ENCODE results near the gene SMIM5. TPM values are rescaled to one million over a fixed set of nuclear protein-coding genes. Genes with fewer than 3 reads are reported as not detected.

The SMIM5 gene
- total and polyA plus RNA-seq, 2 of the 13 experiments (the other 11 are each of a cell fraction or from before 2014, with no cell fraction given), result not detected

GRCh38 chr17:75610103-75610984, 22.9 kb upstream of the SMIM5 start (continued):
- TF ChIP-seq PITX1 (CRISPR knock-in tag; IDR thresholded peaks at IDR 0.05) (0 out of 2 replicates have a peak, but pooled peaks have one; percentile 18), ZNF275 (CRISPR knock-in tag; IDR thresholded peaks at IDR 0.05; ENCODE audit: borderline replicate concordance) (no peak), ZNF589 (CRISPR knock-in tag; conservative IDR thresholded peaks at IDR 0.05) (peak; percentile 42; the same call in 1 of the 2 replicates), FOXP1 (IDR thresholded peaks at IDR 0.05) (no peak), FOXP1 (CRISPR knock-in tag; IDR thresholded peaks at IDR 0.05) (no peak), ZNF710 (CRISPR knock-in tag; IDR thresholded peaks at IDR 0.05; ENCODE audit: borderline replicate concordance) (0 out of 2 replicates have a peak, but pooled peaks have one; percentile 35), POGZ (CRISPR knock-in tag; IDR thresholded peaks at IDR 0.05) (no peak), E2F1 (CRISPR knock-in tag; IDR thresholded peaks at IDR 0.05) (no peak), ZNF256 (CRISPR knock-in tag; conservative IDR thresholded peaks at IDR 0.05) (no peak), ZNF770 (CRISPR knock-in tag; IDR thresholded peaks at IDR 0.05) (peak; percentile 63; the same call in 1 of the 2 replicates), ZNF232 (CRISPR knock-in tag; IDR thresholded peaks at IDR 0.05; ENCODE audit: borderline replicate concordance) (peak; percentile 34; the same call in 1 of the 2 replicates), YEATS2 (CRISPR knock-in tag; IDR thresholded peaks at IDR 0.05; ENCODE audit: borderline replicate concordance) (no peak), HIC2 (CRISPR knock-in tag; IDR thresholded peaks at IDR 0.05; ENCODE audit: low read depth) (peak; percentile 99)

Measured in HepG2 (cell line).